HG03469 (cell line): ENCODE data around the gene SLC7A1.
A peak's percentile ranks its signal among the peaks of the same experiment; 100 is the strongest.
"Not testable (repeated sequence)": the region's sequence is repeated elsewhere in the genome, so short reads cannot be mapped to it uniquely, and the experiment has no call there.

ENCODE experiments used
- ATAC-seq: cut with Tn5 transposase; IDR thresholded peaks from one replicate; pipeline ENCODE4 v1.9.1; 2021; ENCODE audit warnings: mild to moderate bottlenecking, moderate library complexity, moderate number of reproducible peaks; ENCODE audit not compliant: unreplicated experiment

The SLC7A1 gene

GRCh38 chr13:29595380-29596063 lies at the start of gene SLC7A1:
TSS of gene SLC7A1 (minus strand) at chr13:29595688. CDS start at chr13:29536188, 59,500 bp downstream.
- peak; percentile 73 for ATAC-seq

- ATAC-seq, result no peak
Observed at GRCh38 chr13:29640665-29641064, 45.2 kb upstream of the SLC7A1 start.

- not testable (repeated sequence) for ATAC-seq
Observed at GRCh38 chr13:29636831-29637230, 41.3 kb upstream of the SLC7A1 start.

GRCh38 chr13:29624997-29625396 lies 29.5 kb upstream of the SLC7A1 start:
- no peak for ATAC-seq

GRCh38 chr13:29621841-29622240 lies 26.4 kb upstream of the SLC7A1 start:
- no peak for ATAC-seq

GRCh38 chr13:29621051-29621800 lies 25.7 kb upstream of the SLC7A1 start:
- ATAC-seq, result no peak

- no peak for ATAC-seq
Observed at GRCh38 chr13:29619995-29620394, 24.5 kb upstream of the SLC7A1 start.

- no peak for ATAC-seq
Observed at GRCh38 chr13:29613101-29613500, 17.6 kb upstream of the SLC7A1 start.

GRCh38 chr13:29607465-29607864 lies 12.0 kb upstream of the SLC7A1 start:
- ATAC-seq, result no peak

- no peak for ATAC-seq
Observed at GRCh38 chr13:29605860-29606526, 10.5 kb upstream of the SLC7A1 start.

- ATAC-seq, result no peak
Observed at GRCh38 chr13:29598321-29598720, 2.8 kb upstream of the SLC7A1 start.

GRCh38 chr13:29597706-29598105 lies 2.2 kb upstream of the SLC7A1 start:
- ATAC-seq, result no peak

- no peak for ATAC-seq
Observed at GRCh38 chr13:29597246-29597645, 1.8 kb upstream of the SLC7A1 start.

- ATAC-seq, result no peak
Observed at GRCh38 chr13:29596064-29596418, 553 bp upstream of the SLC7A1 start.

- ATAC-seq, result peak; percentile 35
Observed at GRCh38 chr13:29594710-29595379, 643 bp downstream of the SLC7A1 start.

GRCh38 chr13:29594303-29594709 lies 1.2 kb downstream of the SLC7A1 start:
- ATAC-seq, result peak; percentile 19

- no peak for ATAC-seq
Observed at GRCh38 chr13:29593605-29594297, 1.7 kb downstream of the SLC7A1 start.

GRCh38 chr13:29591310-29591709 lies 4.2 kb downstream of the SLC7A1 start:
- no peak for ATAC-seq

GRCh38 chr13:29589967-29590366 lies 5.5 kb downstream of the SLC7A1 start:
- ATAC-seq, result no peak

GRCh38 chr13:29589234-29589633 lies 6.3 kb downstream of the SLC7A1 start:
- ATAC-seq, result no peak

- no peak for ATAC-seq
Observed at GRCh38 chr13:29587645-29588044, 7.8 kb downstream of the SLC7A1 start.
